ENCODE measurements around the gene ZNF705A.

DNA sequence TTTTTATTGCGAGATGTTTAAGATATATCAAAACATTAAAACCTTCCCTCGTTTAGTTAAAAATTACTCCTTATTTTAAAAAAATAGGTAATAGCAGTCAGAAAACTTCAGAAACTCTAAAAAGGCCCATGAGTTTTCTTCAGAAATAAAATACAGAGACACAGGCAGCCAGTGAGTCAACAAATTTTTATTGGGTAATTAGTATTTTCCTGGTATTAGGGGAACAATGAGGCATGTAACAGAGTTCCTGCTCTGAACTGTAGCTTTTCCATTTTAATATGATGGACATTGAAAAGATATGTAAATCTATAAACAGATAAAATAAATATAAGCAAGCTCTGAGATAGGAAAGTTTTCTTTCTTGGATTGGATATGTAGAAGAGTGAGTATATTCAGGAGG lies 399 bp upstream of the ZNF705A start:
- TF ChIP-seq CTCF (IDR thresholded peaks at IDR 0.05) (no peak), REST (IDR thresholded peaks at IDR 0.05; ENCODE audit: insufficient read depth in 1 of 2, low read depth in 2 of 2, low read length in 1 of 2) (no peak)
